GM12878 (cell line): ENCODE measurements around the gene C21orf91. TPM values are rescaled to one million over a fixed set of nuclear protein-coding genes. Genes with fewer than 3 reads are reported as not detected.

Source experiments
- ATAC-seq: fragments of 200-7000 bp; cut with Tn5 transposase; 3 replicates; pipeline ENCODE4 v1.9.1; 2020; ENCODE audit warnings: mild to moderate bottlenecking, moderate library complexity
- BruUV-seq: library from RNA; stranded (reverse); fragments of 400-500 nt; replicated peaks from 2 replicates; lab custom pipeline; 2021; lab: Mats Ljungman, UMichigan
- CTCF ChIA-PET: fragments of 300-600 bp; sonication (Branson Sonifier 250); formaldehyde crosslinking; extraction: SDS; loops from one replicate; lab custom pipeline; 2021; ENCODE audit warnings: inconsistent platforms; lab: Yijun Ruan, JAX
- POLR2A ChIA-PET: fragments of 350-600 bp; formaldehyde crosslinking; extraction: SDS; loops from one replicate; lab custom pipeline; 2021; ENCODE audit warnings: inconsistent platforms; lab: Charles Lee
- RAD21 ChIA-PET: fragments of 300-600 bp; sonication (Branson Sonifier 250); formaldehyde crosslinking; loops from one replicate; lab custom pipeline; 2023; ENCODE audit warnings: antibody characterized with exemption; ENCODE audit not compliant: unreplicated experiment; lab: Charles Lee
- SMC1A ChIA-PET: fragments of 300-600 bp; sonication (Branson Sonifier 250); formaldehyde crosslinking; loops from one replicate; lab custom pipeline; 2023; ENCODE audit not compliant: unreplicated experiment, uncharacterized antibody; lab: Charles Lee
- DNase-seq: peaks from one replicate; pipeline ENCODE4 v3.0.0-alpha.2; 2011; ENCODE audit warnings: low read depth, low spot score
- FAIRE-seq: peaks from 3 replicates; lab custom pipeline; 2011; peaks lifted over from hg19 to GRCh38; lab: Jason Lieb, UNC
- H2AFZ ChIP-seq: 2 replicates; pipeline ENCODE4 v1.6.0; 2011; ENCODE audit warnings: low read depth, low read length, control low read depth; ENCODE audit not compliant: control insufficient read depth
- H3K27ac ChIP-seq: 2 replicates; pipeline ENCODE4 v1.5.1; 2011; ENCODE audit warnings: control low read depth; ENCODE audit not compliant: control insufficient read depth, insufficient read depth
- H3K27me3 ChIP-seq, 2 experiments: replicated peaks in 1 of 2; 2 replicates each; pipeline versions ENCODE4 v1.6.0 to v1.6.1; 2011; ENCODE audit warnings: low read length in 1 of 2; ENCODE audit not compliant: control insufficient read depth in 2 of 2, insufficient read depth in 2 of 2
- H3K36me3 ChIP-seq, 2 experiments: 2 replicates each; pipeline ENCODE4 v1.5.1; 2011; ENCODE audit warnings: low read length in 1 of 2; ENCODE audit not compliant: control insufficient read depth in 2 of 2, insufficient read depth in 2 of 2
- H3K4me1 ChIP-seq: 2 replicates; pipeline ENCODE4 v1.6.1; 2011; ENCODE audit warnings: mild to moderate bottlenecking, low read length, moderate library complexity, mixed read lengths; ENCODE audit not compliant: control insufficient read depth, insufficient read depth
- H3K4me2 ChIP-seq: 2 replicates; pipeline ENCODE4 v1.6.0; 2011; ENCODE audit warnings: control low read depth; ENCODE audit not compliant: control insufficient read depth, insufficient read depth
- H3K4me3 ChIP-seq: fragments of 200-600 bp; sonication (generic); 2 replicates; pipeline ENCODE4 v1.5.1; 2016
- H3K79me2 ChIP-seq: 2 replicates; pipeline ENCODE4 v1.6.0; 2011; ENCODE audit warnings: low read length; ENCODE audit not compliant: control insufficient read depth, insufficient read depth
- H3K9ac ChIP-seq: 2 replicates; pipeline ENCODE4 v1.8.0; 2011; ENCODE audit warnings: low read length, control low read depth, mixed read lengths; ENCODE audit not compliant: control insufficient read depth, insufficient read depth
- H3K9me3 ChIP-seq: replicated peaks from 3 replicates; pipeline ENCODE4 v1.5.1; 2011; ENCODE audit warnings: mild to moderate bottlenecking, low read length; ENCODE audit not compliant: control insufficient read depth, insufficient read depth
- H4K20me1 ChIP-seq: 2 replicates; pipeline ENCODE4 v1.6.0; 2011; ENCODE audit not compliant: control insufficient read depth, insufficient read depth
- BHLHE40 ChIP-seq, 2 experiments: fragments of 450-650 bp in 1 of 2; IDR thresholded peaks; 2 replicates each; pipeline ENCODE4 v1.6.1; 2011 to 2017; ENCODE audit warnings: low read depth in 2 of 2, borderline replicate concordance in 1 of 2, improper control_type of control experiment in 1 of 2, low read length in 1 of 2, mild to moderate bottlenecking in 1 of 2
- CEBPB ChIP-seq, 2 experiments: fragments of 150-350 bp in 1 of 2; IDR thresholded peaks; 2 replicates each; pipeline ENCODE4 v1.6.1; 2012 to 2014; ENCODE audit warnings: low read depth in 2 of 2, low read length in 2 of 2, borderline replicate concordance in 1 of 2, inconsistent platforms in 1 of 2
- CHD2 ChIP-seq: IDR thresholded peaks from 2 replicates; pipeline ENCODE4 v1.6.1; 2011; ENCODE audit warnings: low read depth, low read length, improper control_type of control experiment, borderline replicate concordance
- IKZF2 ChIP-seq, 2 experiments: fragments of 450-650 bp; IDR thresholded peaks; 2 replicates each; pipeline ENCODE4 v1.6.1; 2017; ENCODE audit warnings: mild to moderate bottlenecking in 2 of 2, moderate library complexity in 2 of 2
- RAD51 ChIP-seq: fragments of 450-650 bp; IDR thresholded peaks from 2 replicates; pipeline ENCODE4 v1.6.1; 2016; ENCODE audit warnings: moderate library complexity, mild to moderate bottlenecking, inconsistent platforms
- SMC3 ChIP-seq: IDR thresholded peaks from 2 replicates; pipeline ENCODE4 v1.6.1; 2011; ENCODE audit warnings: low read length, improper control_type of control experiment, borderline replicate concordance
- TCF12 ChIP-seq: IDR thresholded peaks from 2 replicates; pipeline ENCODE4 v1.6.1; 2011; ENCODE audit warnings: low read depth, mild to moderate bottlenecking, low read length
- YY1 ChIP-seq: IDR thresholded peaks from 2 replicates; pipeline ENCODE4 v1.6.1; 2011; ENCODE audit warnings: low read depth, mild to moderate bottlenecking, low read length
- ZNF622 ChIP-seq: fragments of 450-650 bp; IDR thresholded peaks from 2 replicates; pipeline ENCODE4 v1.6.1; 2017; ENCODE audit warnings: mild to moderate bottlenecking, inconsistent platforms
- WGBS: methylation state at CpG from one replicate; pipeline ENCODE4 v1.1.6; 2016; ENCODE audit warnings: low lambda C conversion rate; ENCODE audit not compliant: insufficient replicate concordance, insufficient coverage; ENCODE audit errors: missing lambda C conversion rate; 5-methylcytosine and 5-hydroxymethylcytosine counted together
- in situ Hi-C: fragments of 300-500 bp; cut with MboI; formaldehyde crosslinking; loops from 9 replicates; pipeline ENCODE4 v1.14.3; 2018; ENCODE audit warnings: mixed read lengths
- intact Hi-C: fragments of 100-400 bp; cut with micrococcal nuclease; formaldehyde crosslinking; loops from one replicate; pipeline ENCODE4 v1.14.2; 2022; ENCODE audit not compliant: unreplicated experiment
- polyA plus RNA-seq, 11 experiments: library from polyadenylated mRNA; depleted of rRNA in 4 of 11; unstranded in 6 of 11; stranded (reverse) in 5 of 11; fragments of >200 nt; fragmentation: Nextera tagmentation in 4 of 11; fragmentation: Illumina TruSeq in 1 of 11; extraction: Ambion mirVana in 4 of 11; extraction: Trizol in 1 of 11; gene quantifications; 1 replicate in 1 of 11; 2 replicates in 10 of 11; pipeline versions ENCODE4 v1.2.1 to v1.2.3, GENCODE V29; 2011 to 2016; ENCODE audit warnings: inconsistent platforms in 2 of 11, missing spikeins in 2 of 11, low read depth in 1 of 11
- total RNA-seq, 4 experiments: library from RNA; depleted of rRNA in 3 of 4; stranded (reverse); fragments of >200 nt in 3 of 4; fragmentation: Illumina TruSeq in 1 of 4; extraction: Trizol in 1 of 4; gene quantifications; 2 replicates each; pipeline versions ENCODE4 v1.2.1 to v1.2.3, GENCODE V29; 2013 to 2021

Gene C21orf91
- total and polyA plus RNA-seq, 10 of the 15 experiments (the other 5 are each of a cell fraction or from before 2014, with no cell fraction given) = 9.3 to 40.3 (median 29.8) TPM

- H3K9ac ChIP-seq = no peak overlapping the region
- no peaks in the 10 kb centered on the region; the same call in 1 of the 3 replicates for H3K9me3 ChIP-seq
- ChIA-PET CTCF (interaction anchor here (1.1 kb wide), 1 partner anchor 43 kb away, joined by 3 read pairs; no protein-coding TSS in a partner anchor), RAD21 (no interaction called here), SMC1A (interaction anchor here (1.2 kb wide), 1 partner anchor 8 kb away, joined by 3 read pairs; no protein-coding TSS in a partner anchor), POLR2A (no interaction called here)
- TF ChIP-seq YY1 = no peak
- no peak for TF ChIP-seq TCF12
- no peak for TF ChIP-seq CEBPB (IDR thresholded peaks at IDR 0.05; ENCODE audit: borderline replicate concordance in 1 of 2, low read depth in 2 of 2, low read length in 2 of 2)
- no peak for TF ChIP-seq SMC3
- TF ChIP-seq BHLHE40 (IDR thresholded peaks at IDR 0.05; ENCODE audit: borderline replicate concordance in 1 of 2, low read depth in 2 of 2, low read length in 1 of 2) = no peak
- no peak for TF ChIP-seq RAD51
- no peak for TF ChIP-seq ZNF622
- TF ChIP-seq IKZF2 (IDR thresholded peaks at IDR 0.05) = no peak
- TF ChIP-seq CHD2 = no peak
- no peak for DNase-seq
- BruUV-seq = no TSS peak
- H3K27me3 ChIP-seq = no peaks in the 10 kb centered on the region
- no peak overlapping the region for H3K4me3 ChIP-seq
- H3K4me2 ChIP-seq = no peak overlapping the region
- H3K79me2 ChIP-seq = peaks cover 12% of the 10 kb centered on the region
- no peak overlapping the region for H3K27ac ChIP-seq
- no peaks in the 10 kb centered on the region for H3K36me3 ChIP-seq
- no peak overlapping the region for H2AFZ ChIP-seq
- in situ Hi-C loops (no loop called here), intact Hi-C loops (no loop called here)
- no peak for ATAC-seq
- no peak for FAIRE-seq
- peaks cover 9% of the 10 kb centered on the region for H3K4me1 ChIP-seq
- no peaks in the 10 kb centered on the region for H4K20me1 ChIP-seq
- 72% methylated on average over 6 of the region's 6 CpGs for WGBS
Measured at GRCh38 chr21:17823846-17824245, 4.7 kb upstream of the C21orf91 start.
